HG02970 (cell line): ENCODE measurements around the gene GNA12.

Experiments
- ATAC-seq: cut with Tn5 transposase; IDR thresholded peaks from one replicate; pipeline ENCODE4 v1.9.1; 2021; ENCODE audit warnings: mild to moderate bottlenecking, moderate library complexity, moderate number of reproducible peaks; ENCODE audit not compliant: unreplicated experiment, low FRiP score

Gene GNA12

GRCh38 chr7:2805213-2805944 is 38.7 kb downstream of the GNA12 start:
- no peak for ATAC-seq

GRCh38 chr7:2804227-2804763 is 39.8 kb downstream of the GNA12 start:
- no peak for ATAC-seq

DNA sequence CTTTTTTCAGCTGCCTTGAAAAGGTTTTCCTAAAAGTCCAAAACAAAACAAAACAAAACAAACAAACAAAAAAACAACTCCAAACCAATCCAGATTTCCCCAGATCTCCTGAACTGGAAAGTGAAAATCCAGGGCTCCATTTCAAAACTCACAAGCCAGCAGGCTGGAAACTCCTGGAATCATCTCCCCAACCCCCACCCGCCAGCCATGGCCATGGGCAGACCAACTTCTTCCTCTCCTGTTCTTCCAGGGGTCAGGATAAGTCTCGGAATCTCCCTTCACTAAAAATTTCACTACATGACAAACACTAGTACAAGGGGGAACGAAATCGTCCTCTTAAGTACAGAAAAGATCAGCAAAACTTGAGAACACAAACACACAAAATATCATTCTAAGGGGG is 40.4 kb downstream of the GNA12 start:
- ATAC-seq, result no peak

DNA sequence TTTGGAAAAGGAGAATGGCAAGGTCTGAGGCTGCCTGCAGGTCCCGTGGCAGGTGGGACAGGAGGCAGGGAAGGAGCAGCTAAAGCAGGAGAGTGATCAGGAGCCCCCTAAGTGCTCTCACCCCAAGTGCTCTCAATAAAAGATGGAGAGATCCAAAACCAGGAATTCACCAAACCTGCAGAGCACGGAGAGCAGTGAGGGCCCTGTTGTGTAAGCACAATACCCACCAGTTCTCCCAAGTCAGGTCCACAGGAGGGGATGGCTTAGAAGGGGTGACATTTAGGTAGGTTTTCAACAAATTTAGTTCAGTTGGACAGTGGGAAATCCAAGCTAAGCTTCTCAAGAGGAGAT is 40.8 kb downstream of the GNA12 start:
- no peak for ATAC-seq

- no peak for ATAC-seq
Measured at GRCh38 chr7:2802504-2803341, 41.4 kb downstream of the GNA12 start.

DNA sequence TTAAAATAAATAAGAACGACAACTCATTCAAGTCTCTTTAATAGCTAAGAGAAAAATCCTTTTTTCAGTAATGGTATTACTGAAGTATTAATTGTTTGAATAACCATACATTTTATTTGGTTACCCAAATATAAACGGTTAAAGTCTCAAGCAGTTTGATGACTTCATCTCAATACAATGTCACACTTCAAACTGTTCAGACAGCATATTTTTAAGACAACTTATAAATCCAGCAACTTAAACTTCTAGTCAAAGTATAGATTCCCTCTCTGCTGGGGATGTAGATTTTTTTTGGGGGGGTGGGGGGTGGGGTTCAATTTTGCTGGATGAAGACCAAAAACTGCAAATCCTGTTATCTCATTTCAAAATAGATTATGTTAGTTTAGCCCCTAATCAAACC is 42.0 kb downstream of the GNA12 start:
- no peak for ATAC-seq

- ATAC-seq, result no peak
Measured at GRCh38 chr7:2800931-2801688, 43.0 kb downstream of the GNA12 start.

DNA sequence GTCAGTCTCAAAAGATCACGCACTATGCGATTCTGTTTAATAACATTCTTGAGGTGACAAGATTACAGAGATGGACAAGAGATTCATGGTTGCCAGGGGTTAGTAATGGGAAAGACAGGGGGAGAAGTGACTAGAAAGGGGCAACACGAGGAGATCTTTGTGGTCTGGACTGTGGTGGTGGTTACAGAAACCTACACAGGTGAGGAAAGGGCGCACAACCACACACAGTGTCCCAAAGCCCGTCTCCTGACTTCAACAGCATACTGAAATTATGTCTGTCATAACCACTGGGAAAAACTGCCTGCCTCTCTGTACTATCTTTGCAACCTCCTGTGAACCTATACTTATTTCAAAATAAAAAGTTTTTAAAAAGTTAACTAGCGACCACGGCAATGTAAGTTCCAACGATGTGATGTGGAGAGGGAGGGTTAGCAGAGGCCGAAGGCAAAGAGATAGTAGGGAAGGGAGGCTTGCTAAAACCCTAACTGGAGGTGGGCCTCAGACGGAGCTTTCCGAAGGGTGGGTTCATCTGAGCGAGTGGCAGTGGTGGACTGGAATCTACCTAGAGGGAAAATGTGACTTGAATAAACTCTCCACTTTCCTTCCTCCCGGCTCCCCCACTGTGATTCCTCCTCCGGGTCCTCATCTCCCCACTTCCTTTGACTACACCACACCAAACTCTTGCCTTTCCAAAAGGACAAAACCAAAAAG is 43.7 kb downstream of the GNA12 start:
- ATAC-seq, result no peak

- ATAC-seq, result no peak
Measured at GRCh38 chr7:2799253-2799652, 44.9 kb downstream of the GNA12 start.

- ATAC-seq, result no peak
Measured at GRCh38 chr7:2798669-2799068, 45.4 kb downstream of the GNA12 start.

- ATAC-seq, result no peak
Measured at GRCh38 chr7:2796358-2797352, 47.5 kb downstream of the GNA12 start.

DNA sequence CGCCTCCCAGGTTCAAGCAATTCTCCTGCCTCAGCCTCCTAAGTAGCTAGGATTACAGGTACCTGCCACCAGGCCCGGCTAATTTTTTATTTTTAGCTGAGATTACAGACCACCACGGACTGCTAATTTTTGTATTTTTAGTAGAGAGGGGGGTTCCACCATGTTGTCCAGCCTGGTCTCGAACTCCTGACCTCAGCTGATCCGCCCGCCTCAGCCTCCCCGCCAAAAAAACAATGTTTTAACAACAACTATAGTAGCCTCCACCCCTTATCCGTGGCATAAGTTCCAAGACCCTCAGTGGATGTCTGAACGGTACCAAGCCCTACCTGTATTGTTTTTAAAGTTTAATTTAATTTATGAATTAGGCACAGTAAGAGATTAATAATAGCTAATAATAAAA is 48.2 kb downstream of the GNA12 start:
- ATAC-seq, result no peak

- ATAC-seq, result no peak
Measured at GRCh38 chr7:2794836-2795636, 49.1 kb downstream of the GNA12 start.

GRCh38 chr7:2792856-2793487 is 51.1 kb downstream of the GNA12 start:
- ATAC-seq, result no peak

DNA sequence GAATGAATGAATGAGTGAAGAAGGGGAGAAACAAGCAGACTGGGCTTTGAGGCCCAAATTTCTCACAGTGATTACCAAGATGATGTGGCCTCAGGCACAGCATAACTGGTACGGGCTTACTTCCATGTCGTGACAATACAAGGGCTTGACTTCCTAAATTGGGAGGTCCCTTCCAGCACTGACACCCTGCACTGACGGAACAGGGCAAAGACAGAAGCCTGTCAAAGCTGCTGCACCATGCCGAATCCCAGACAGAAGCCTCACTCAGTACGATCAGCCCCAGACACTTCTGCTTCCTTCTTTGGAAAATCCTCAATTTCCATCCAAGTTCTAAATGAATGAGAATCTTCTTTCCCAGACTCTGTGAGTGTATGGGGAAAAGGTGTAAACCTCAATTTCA is 51.9 kb downstream of the GNA12 start:
- ATAC-seq, result no peak

DNA sequence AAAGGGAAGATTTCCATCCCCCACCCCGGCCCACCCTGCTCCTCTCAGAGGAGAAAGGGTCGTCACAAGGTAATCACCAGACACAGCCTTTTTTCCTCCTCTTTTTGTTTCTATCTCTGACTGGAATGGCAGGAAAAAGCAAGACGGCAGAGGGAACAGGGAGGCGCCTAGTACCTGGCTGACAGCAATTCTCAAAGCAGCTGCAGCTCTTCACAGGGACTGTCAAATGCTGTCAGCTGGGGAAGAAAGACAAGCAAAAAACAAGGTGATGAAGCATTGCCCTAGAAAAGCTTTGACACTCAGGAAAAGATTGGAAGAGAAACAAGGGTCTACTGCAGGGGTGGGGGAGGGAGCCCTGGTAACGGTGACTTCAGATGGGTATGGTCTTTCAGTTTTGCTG is 52.7 kb downstream of the GNA12 start:
- no peak for ATAC-seq

DNA sequence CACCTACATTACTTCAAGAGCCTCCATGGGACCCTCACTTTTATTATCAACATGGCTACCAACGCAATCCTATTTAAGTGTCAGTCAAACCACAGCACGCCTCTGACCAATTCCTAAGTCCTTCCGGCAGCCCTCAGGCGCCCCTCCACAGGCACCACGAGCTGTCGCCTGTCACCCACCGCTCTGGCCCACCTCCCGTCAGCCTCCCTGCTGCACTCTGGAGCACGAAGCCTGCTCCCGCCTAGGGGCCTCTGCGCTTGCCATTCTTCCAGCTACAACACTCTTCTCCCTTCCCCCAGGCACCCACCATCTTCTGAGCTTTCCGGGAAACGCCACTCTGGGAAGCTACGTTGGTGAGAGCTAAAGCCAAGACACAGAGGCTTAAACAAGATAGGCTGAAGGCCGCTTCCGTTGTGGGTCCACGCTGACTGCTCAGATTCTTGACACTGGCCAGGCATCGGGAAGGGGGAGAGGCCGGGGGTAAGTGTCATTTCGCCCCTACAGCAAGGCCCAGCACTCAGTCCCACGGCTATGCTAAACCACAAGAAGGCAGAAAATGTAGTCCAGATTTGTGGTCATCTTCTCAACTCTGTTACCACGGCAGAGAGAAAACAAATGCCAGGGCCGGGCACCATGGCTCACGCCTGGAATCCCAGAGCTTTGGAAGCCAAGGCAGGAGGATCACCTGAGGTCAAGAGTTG is 56.7 kb downstream of the GNA12 start:
- ATAC-seq, result no peak
